ENCODE data around the gene EPHA8. TPM values are rescaled to one million over a fixed set of nuclear protein-coding genes. Genes with fewer than 3 reads are reported as not detected.

The EPHA8 gene
- total RNA-seq, 1 experiment from 2014 or later, result 0.07 TPM

GRCh38 chr1:22517956-22518355 lies 45.3 kb upstream of the EPHA8 start:
- Histone ChIP-seq H2AFZ (ENCODE audit: low read length) (no peak overlapping the region), H3K36me3 (ENCODE audit: low read depth, low read length) (peaks cover 19% of the 10 kb centered on the region), H3K79me2 (ENCODE audit: low read length) (no peaks in the 10 kb centered on the region), H3K27me3 (ENCODE audit: low read length) (no peaks in the 10 kb centered on the region), H3K9me3 (ENCODE audit: low read length) (no peaks in the 10 kb centered on the region), H3K4me1 (ENCODE audit: insufficient read depth, low read length) (no peaks in the 10 kb centered on the region), H4K20me1 (ENCODE audit: low read length) (no peaks in the 10 kb centered on the region), H3K4me3 (ENCODE audit: low read length) (no peak overlapping the region), H3K4me2 (ENCODE audit: low read length) (no peak overlapping the region), H3K9ac (ENCODE audit: low read length) (no peak overlapping the region), H3K27ac (ENCODE audit: low read length) (no peak overlapping the region), H3F3A (ENCODE audit: low read length, unreplicated experiment) (no peaks in the 10 kb centered on the region), H3K9me2 (replicated peaks; ENCODE audit: low read length) (no peaks in the 10 kb centered on the region)
- ChIA-PET POLR2A (ENCODE audit: unreplicated experiment) (no interaction called here), CTCF (no interaction called here)
- ATAC-seq, result no peak
- DNase-seq, result no peak
- intact Hi-C loops (cut with micrococcal nuclease), result no loop called here
- TF ChIP-seq CTCF (conservative IDR thresholded peaks at IDR 0.05; ENCODE audit: low read depth, low read length) (no peak), EZH2phosphoT487 (IDR thresholded peaks at IDR 0.05; ENCODE audit: borderline replicate concordance, low read length) (no peak), EZH2 (IDR thresholded peaks at IDR 0.05; ENCODE audit: low read length, unreplicated experiment) (no peak)
- no TSS peak for BruUV-seq (replicated peaks)

GRCh38 chr1:22518379-22518778 lies 44.9 kb upstream of the EPHA8 start:
- no peak for ATAC-seq
- no peak for DNase-seq
- Histone ChIP-seq H3K27ac (ENCODE audit: low read length) (no peak overlapping the region), H3K79me2 (ENCODE audit: low read length) (no peaks in the 10 kb centered on the region), H3K4me3 (ENCODE audit: low read length) (no peak overlapping the region), H3K4me2 (ENCODE audit: low read length) (no peak overlapping the region), H4K20me1 (ENCODE audit: low read length) (no peaks in the 10 kb centered on the region), H3K27me3 (ENCODE audit: low read length) (no peaks in the 10 kb centered on the region), H3K9me3 (ENCODE audit: low read length) (no peaks in the 10 kb centered on the region), H3F3A (ENCODE audit: low read length, unreplicated experiment) (no peaks in the 10 kb centered on the region), H3K4me1 (ENCODE audit: insufficient read depth, low read length) (no peaks in the 10 kb centered on the region), H3K36me3 (ENCODE audit: low read depth, low read length) (peaks cover 19% of the 10 kb centered on the region), H2AFZ (ENCODE audit: low read length) (no peak overlapping the region), H3K9ac (ENCODE audit: low read length) (no peak overlapping the region), H3K9me2 (replicated peaks; ENCODE audit: low read length) (no peaks in the 10 kb centered on the region)
- CTCF ChIA-PET, result no interaction called here
- POLR2A ChIA-PET (ENCODE audit: unreplicated experiment), result no interaction called here
- BruUV-seq (replicated peaks), result no TSS peak
- intact Hi-C loops (cut with micrococcal nuclease), result no loop called here
- TF ChIP-seq EZH2 (IDR thresholded peaks at IDR 0.05; ENCODE audit: low read length, unreplicated experiment), result no peak
- TF ChIP-seq EZH2phosphoT487 (IDR thresholded peaks at IDR 0.05; ENCODE audit: borderline replicate concordance, low read length), result no peak
- no peak for TF ChIP-seq CTCF (conservative IDR thresholded peaks at IDR 0.05; ENCODE audit: low read depth, low read length)

DNA sequence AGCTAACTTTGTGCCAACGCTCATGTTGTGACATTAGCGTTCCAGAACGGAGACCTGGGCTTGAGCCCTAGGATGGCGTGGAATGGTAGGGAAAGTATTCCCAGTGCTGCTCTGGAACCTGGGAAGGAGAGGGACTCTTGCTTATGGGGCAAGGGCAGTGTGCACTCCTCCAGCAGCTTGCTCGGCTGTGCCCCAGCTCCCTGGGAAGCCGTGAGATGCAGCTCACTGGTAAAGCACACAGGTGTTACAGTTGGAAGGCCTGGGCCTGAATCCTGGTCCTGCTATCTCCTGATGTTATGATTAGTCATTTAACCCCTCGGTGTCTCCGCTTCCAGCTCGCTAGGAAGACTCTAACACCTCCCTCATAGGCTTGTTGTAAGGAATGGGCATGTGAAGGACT lies 42.4 kb upstream of the EPHA8 start:
- H3F3A ChIP-seq (ENCODE audit: low read length, unreplicated experiment), result no peaks in the 10 kb centered on the region
- no peak overlapping the region for H3K4me3 ChIP-seq (ENCODE audit: low read length)
- no TSS peak for BruUV-seq (replicated peaks)
- TF ChIP-seq EZH2phosphoT487 (IDR thresholded peaks at IDR 0.05; ENCODE audit: borderline replicate concordance, low read length), result no peak
- TF ChIP-seq EZH2 (IDR thresholded peaks at IDR 0.05; ENCODE audit: low read length, unreplicated experiment), result no peak
- TF ChIP-seq CTCF (conservative IDR thresholded peaks at IDR 0.05; ENCODE audit: low read depth, low read length), result no peak
- no peaks in the 10 kb centered on the region for H3K79me2 ChIP-seq (ENCODE audit: low read length)
- ChIA-PET POLR2A (ENCODE audit: unreplicated experiment) (no interaction called here), CTCF (no interaction called here)
- H3K9me3 ChIP-seq (ENCODE audit: low read length), result no peaks in the 10 kb centered on the region
- H3K4me1 ChIP-seq (ENCODE audit: insufficient read depth, low read length), result no peaks in the 10 kb centered on the region
- peaks cover 33% of the 10 kb centered on the region for H3K36me3 ChIP-seq (ENCODE audit: low read depth, low read length)
- H3K9ac ChIP-seq (ENCODE audit: low read length), result no peak overlapping the region
- no peak overlapping the region for H2AFZ ChIP-seq (ENCODE audit: low read length)
- no peak for DNase-seq
- ATAC-seq, result no peak
- no peaks in the 10 kb centered on the region for H3K9me2 ChIP-seq (replicated peaks; ENCODE audit: low read length)
- intact Hi-C loops (cut with micrococcal nuclease), result no loop called here
- no peaks in the 10 kb centered on the region for H3K27me3 ChIP-seq (ENCODE audit: low read length)
- H3K27ac ChIP-seq (ENCODE audit: low read length), result no peak overlapping the region
- H4K20me1 ChIP-seq (ENCODE audit: low read length), result no peaks in the 10 kb centered on the region
- H3K4me2 ChIP-seq (ENCODE audit: low read length), result no peak overlapping the region

All from PC-3 (cell line).